Upper lobe of left lung (tissue), 4 donors: Measurements from ENCODE around the gene CDH18.

Experiments used
- EP300 ChIP-seq, 4 donors: sonication (generic); formaldehyde crosslinking; IDR thresholded peaks; one replicate each; pipeline ENCODE4 v1.5.1; 2017; ENCODE audit warnings: antibody characterized with exemption in 4 of 4, control low read depth in 2 of 4
- POLR2A ChIP-seq, 4 donors: fragments of 450-650 bp; IDR thresholded peaks; one replicate each; pipeline ENCODE4 v1.5.1; 2016 to 2017; ENCODE audit warnings: antibody characterized with exemption in 4 of 4, mild to moderate bottlenecking in 2 of 4
- POLR2AphosphoS5 ChIP-seq, 2 donors: sonication (generic); formaldehyde crosslinking; IDR thresholded peaks; one replicate each; pipeline ENCODE4 v1.5.1; 2017; ENCODE audit warnings: antibody characterized with exemption in 2 of 2
- TF ChIP-seq, protein P1 (sequence below), 6 experiments: fragments of 450-650 bp in 4 of 6; fragments of 200-600 bp in 2 of 6; sonication (generic) in 2 of 6; IDR thresholded peaks; one replicate each; pipeline ENCODE4 v1.5.1; 2016 to 2019; ENCODE audit warnings: antibody characterized with exemption in 6 of 6

DNA sequence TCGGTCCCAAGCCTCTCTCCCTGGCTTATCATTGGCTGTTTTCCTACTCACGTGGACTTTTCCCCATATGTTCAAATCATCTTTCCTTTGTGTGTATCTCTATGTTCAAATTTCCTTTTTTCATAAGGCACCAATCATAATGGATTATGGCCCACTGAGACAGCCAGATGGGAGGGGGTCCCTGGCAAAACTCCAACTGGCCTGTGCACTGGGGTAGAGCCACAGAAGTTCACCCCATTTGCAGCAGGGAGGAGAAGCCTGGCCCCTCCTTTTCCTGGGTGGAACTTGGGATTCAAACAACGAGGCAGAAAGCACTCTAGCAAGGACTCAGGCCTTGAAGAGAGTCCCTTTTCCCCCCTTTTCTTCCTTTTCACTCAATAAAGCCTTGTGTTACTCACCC lies 362.4 kb downstream of the CDH18 start:
- TF ChIP-seq, protein P1, sequence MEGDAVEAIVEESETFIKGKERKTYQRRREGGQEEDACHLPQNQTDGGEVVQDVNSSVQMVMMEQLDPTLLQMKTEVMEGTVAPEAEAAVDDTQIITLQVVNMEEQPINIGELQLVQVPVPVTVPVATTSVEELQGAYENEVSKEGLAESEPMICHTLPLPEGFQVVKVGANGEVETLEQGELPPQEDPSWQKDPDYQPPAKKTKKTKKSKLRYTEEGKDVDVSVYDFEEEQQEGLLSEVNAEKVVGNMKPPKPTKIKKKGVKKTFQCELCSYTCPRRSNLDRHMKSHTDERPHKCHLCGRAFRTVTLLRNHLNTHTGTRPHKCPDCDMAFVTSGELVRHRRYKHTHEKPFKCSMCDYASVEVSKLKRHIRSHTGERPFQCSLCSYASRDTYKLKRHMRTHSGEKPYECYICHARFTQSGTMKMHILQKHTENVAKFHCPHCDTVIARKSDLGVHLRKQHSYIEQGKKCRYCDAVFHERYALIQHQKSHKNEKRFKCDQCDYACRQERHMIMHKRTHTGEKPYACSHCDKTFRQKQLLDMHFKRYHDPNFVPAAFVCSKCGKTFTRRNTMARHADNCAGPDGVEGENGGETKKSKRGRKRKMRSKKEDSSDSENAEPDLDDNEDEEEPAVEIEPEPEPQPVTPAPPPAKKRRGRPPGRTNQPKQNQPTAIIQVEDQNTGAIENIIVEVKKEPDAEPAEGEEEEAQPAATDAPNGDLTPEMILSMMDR (IDR thresholded peaks at IDR 0.05): no peak
- TF ChIP-seq POLR2A (IDR thresholded peaks at IDR 0.05) (no peak), POLR2AphosphoS5 (IDR thresholded peaks at IDR 0.05) (no peak), EP300 (IDR thresholded peaks at IDR 0.05) (no peak)
